Endothelial cell (in vitro differentiated cells): ENCODE results near the gene MBOAT1. TPM values are rescaled to one million over a fixed set of nuclear protein-coding genes. Genes with fewer than 3 reads are reported as not detected.

Experiments
- DNase-seq: peaks from one replicate; pipeline ENCODE4 v3.0.0; 2021; ENCODE audit warnings: low spot score
- H3K27ac Mint-ChIP-seq: one replicate; pipeline ENCODE4 v1.8.0; 2021; ENCODE audit warnings: mixed read lengths, inconsistent platforms; ENCODE audit not compliant: unreplicated experiment
- H3K27me3 Mint-ChIP-seq: one replicate; pipeline ENCODE4 v1.8.0; 2021; ENCODE audit warnings: mild to moderate bottlenecking, moderate library complexity, mixed read lengths, inconsistent platforms; ENCODE audit not compliant: unreplicated experiment
- H3K36me3 Mint-ChIP-seq: one replicate; pipeline ENCODE4 v1.8.0; 2021; ENCODE audit warnings: mild to moderate bottlenecking, low read depth, mixed read lengths, inconsistent platforms; ENCODE audit not compliant: unreplicated experiment
- H3K4me1 Mint-ChIP-seq: one replicate; pipeline ENCODE4 v1.8.0; 2021; ENCODE audit warnings: mild to moderate bottlenecking, mixed read lengths, inconsistent platforms; ENCODE audit not compliant: unreplicated experiment
- H3K4me3 Mint-ChIP-seq: one replicate; pipeline ENCODE4 v1.8.0; 2021; ENCODE audit warnings: mild to moderate bottlenecking, mixed read lengths, inconsistent platforms; ENCODE audit not compliant: unreplicated experiment
- H3K9me3 Mint-ChIP-seq: one replicate; pipeline ENCODE4 v1.8.0; 2021; ENCODE audit warnings: mixed read lengths, inconsistent platforms; ENCODE audit not compliant: unreplicated experiment
- CTCF ChIP-seq: fragments of 200-600 bp; sonication (generic); IDR thresholded peaks from one replicate; pipeline ENCODE4 v1.5.0; 2021; ENCODE audit warnings: antibody characterized with exemption; ENCODE audit not compliant: unreplicated experiment
- total RNA-seq: library from RNA; stranded (reverse); fragmentation: NEBNext Ultra II Directional; extraction: Animal tissue kit (Norgen Biotek cat#: 25700); gene quantifications from one replicate; pipeline ENCODE4 v1.2.1, GENCODE V29; 2021; ENCODE audit not compliant: unreplicated experiment

Gene MBOAT1
- total RNA-seq, 1 donor from 2014 or later: 10.7 TPM

DNA sequence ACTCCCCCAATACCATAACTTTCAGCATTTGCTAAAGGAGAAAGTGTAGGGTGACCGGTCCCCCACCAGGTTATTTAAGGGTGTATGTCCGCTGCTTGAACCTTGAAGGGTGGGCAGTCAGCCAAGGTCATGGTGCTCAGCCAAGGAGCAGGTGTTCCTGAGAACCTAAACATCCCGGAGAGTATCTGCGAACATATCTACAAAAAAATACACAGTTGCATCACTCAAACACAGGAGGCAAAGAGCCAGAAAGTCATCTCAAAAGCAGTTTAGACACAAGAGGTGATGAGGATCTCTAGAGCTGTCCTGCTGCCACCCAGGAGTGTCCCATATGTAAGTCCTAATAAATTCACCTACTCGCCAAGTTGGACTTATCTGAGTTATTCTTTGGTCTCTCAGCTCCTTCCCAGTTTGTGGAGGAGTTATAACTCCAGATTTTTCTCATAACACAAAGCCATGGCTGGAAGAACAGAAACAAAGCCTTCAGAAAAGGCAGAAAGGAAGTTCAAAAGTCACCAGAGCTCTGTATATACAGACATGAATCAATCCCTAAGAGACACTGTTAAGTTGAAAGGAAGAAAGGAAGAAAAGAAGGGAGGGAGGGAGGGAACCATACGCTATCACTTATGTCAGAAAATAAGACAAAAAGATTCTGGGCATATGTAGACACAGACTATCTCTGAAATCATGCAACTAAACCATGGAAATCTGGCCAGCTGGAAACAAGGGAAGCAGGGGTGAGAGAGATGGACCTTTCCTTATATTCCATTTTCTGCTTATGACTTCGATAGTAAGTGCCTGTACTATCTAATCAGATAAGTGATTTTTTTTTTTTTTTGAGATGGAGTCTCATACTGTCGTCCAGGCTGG lies 11.3 kb downstream of the MBOAT1 start:
- Mint-ChIP-seq H3K36me3 (no peaks in the 10 kb centered on the region), H3K27me3 (peaks cover 1% of the 10 kb centered on the region), H3K4me3 (no peak overlapping the region), H3K4me1 (peaks cover 35% of the 10 kb centered on the region), H3K27ac (no peak overlapping the region), H3K9me3 (no peaks in the 10 kb centered on the region)
- TF ChIP-seq CTCF: no peak
- DNase-seq: no peak

DNA sequence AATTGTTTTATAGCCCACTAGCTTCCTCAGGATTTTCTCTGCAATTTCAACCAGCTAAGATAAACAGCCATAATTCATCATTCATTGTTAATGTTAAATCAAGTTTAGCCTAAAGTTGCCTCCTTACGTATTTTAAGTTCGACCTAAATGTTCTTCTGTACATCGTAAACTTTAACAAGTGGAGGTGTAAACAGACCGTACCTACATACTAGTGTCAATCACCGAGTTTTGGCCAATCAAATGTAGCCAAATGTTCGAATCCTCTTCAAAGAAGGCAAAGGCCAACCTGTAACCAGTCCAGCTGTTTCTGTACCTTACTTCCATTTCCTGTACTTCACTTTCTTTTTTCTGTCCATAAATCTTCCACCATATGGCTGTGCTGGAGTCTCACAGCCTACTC lies 13.5 kb downstream of the MBOAT1 start:
- Mint-ChIP-seq H3K4me1 (peaks cover 17% of the 10 kb centered on the region), H3K4me3 (no peak overlapping the region), H3K27ac (no peak overlapping the region), H3K36me3 (peaks cover 3% of the 10 kb centered on the region), H3K9me3 (no peaks in the 10 kb centered on the region), H3K27me3 (no peaks in the 10 kb centered on the region)
- TF ChIP-seq CTCF: no peak
- DNase-seq: no peak

- Mint-ChIP-seq H3K27me3 (no peaks in the 10 kb centered on the region), H3K4me1 (peaks cover 14% of the 10 kb centered on the region), H3K36me3 (peaks cover 3% of the 10 kb centered on the region), H3K9me3 (no peaks in the 10 kb centered on the region), H3K27ac (no peak overlapping the region), H3K4me3 (no peak overlapping the region)
- TF ChIP-seq CTCF: no peak
- no peak for DNase-seq
Measured at GRCh38 chr6:20198156-20198774, 14.0 kb downstream of the MBOAT1 start.

DNA sequence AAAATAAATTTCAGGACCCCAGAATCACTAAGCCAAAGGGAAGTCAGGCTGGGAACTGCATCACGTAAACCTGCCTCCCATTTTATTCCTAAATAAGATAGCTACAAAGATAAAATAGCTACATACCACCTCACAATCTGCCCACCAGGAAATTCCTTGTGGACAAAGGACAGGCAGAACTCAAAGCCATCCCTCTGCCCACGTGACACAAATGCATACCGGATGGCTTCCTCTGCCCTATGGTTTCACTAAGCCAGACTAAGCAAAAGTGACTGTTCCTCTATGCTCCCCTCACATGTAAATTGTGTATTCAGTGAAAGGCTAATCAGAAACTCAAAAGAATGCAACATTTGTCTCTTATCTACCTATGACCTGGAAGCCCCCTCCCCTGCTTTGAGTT lies 15.0 kb downstream of the MBOAT1 start:
- H3K9me3 Mint-ChIP-seq: no peaks in the 10 kb centered on the region
- peak overlapping the region; percentile 21 for H3K4me3 Mint-ChIP-seq
- H3K27ac Mint-ChIP-seq: no peak overlapping the region
- no peak for TF ChIP-seq CTCF
- peaks cover 17% of the 10 kb centered on the region for H3K4me1 Mint-ChIP-seq
- no peak for DNase-seq
- no peaks in the 10 kb centered on the region for H3K27me3 Mint-ChIP-seq
- peaks cover 3% of the 10 kb centered on the region for H3K36me3 Mint-ChIP-seq

DNA sequence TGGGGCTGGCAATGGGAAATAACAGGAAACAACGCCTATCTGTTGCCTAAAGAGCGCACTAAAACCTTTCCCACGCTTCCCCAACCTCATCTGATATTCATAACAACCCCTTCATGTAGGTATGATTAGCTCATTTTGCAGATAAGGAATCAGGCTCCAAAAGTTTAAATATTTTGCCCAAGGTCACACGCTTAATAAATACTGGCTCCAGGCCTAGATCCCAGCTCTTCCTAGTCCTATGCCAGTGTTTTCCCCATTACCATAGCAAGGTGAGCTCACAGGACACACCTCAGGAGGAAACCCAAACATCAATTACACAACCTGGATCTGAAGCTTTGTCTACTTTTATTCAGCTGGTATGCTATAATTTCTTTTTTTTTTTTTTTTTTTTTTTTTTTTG lies 19.6 kb downstream of the MBOAT1 start:
- no peak for TF ChIP-seq CTCF
- peak overlapping the region; percentile 16 for H3K27ac Mint-ChIP-seq
- peaks cover 24% of the 10 kb centered on the region for H3K4me1 Mint-ChIP-seq
- H3K9me3 Mint-ChIP-seq: no peaks in the 10 kb centered on the region
- peaks cover 2% of the 10 kb centered on the region for H3K27me3 Mint-ChIP-seq
- H3K36me3 Mint-ChIP-seq: peaks cover 8% of the 10 kb centered on the region
- no peak for DNase-seq
- no peak overlapping the region for H3K4me3 Mint-ChIP-seq
